HG02759 (cell line): Measurements from ENCODE around the gene ZNF76.

ENCODE experiments used
- ATAC-seq: cut with Tn5 transposase; IDR thresholded peaks from one replicate; pipeline ENCODE4 v1.9.1; 2021; ENCODE audit warnings: mild to moderate bottlenecking, moderate library complexity; ENCODE audit not compliant: unreplicated experiment

The ZNF76 gene

GRCh38 chr6:35265523-35265922, 6.0 kb downstream of the ZNF76 start:
- ATAC-seq: no peak

GRCh38 chr6:35267446-35267845, 7.9 kb downstream of the ZNF76 start:
- ATAC-seq: no peak

DNA sequence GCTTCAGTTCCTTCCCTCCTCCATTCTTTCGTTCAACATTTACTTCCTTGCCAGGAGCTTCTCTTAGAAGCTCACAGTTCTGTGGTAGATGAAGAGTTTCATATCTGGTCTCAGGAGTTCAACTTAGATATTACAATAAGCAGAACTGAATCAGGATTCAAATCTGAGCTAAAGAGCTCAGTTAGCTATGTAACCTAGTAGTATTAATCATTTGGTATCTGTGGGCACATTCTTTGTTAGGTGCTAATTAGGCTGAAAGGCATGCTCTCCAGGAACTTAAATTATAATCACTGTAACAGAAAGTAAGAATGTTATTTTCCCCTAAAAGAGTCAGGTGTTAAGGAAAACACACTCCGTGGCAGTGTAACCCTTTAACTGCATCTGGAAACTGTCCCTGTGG, 8.4 kb downstream of the ZNF76 start:
- ATAC-seq: no peak

- no peak for ATAC-seq
Observed at GRCh38 chr6:35272005-35272404, 12.5 kb downstream of the ZNF76 start.

DNA sequence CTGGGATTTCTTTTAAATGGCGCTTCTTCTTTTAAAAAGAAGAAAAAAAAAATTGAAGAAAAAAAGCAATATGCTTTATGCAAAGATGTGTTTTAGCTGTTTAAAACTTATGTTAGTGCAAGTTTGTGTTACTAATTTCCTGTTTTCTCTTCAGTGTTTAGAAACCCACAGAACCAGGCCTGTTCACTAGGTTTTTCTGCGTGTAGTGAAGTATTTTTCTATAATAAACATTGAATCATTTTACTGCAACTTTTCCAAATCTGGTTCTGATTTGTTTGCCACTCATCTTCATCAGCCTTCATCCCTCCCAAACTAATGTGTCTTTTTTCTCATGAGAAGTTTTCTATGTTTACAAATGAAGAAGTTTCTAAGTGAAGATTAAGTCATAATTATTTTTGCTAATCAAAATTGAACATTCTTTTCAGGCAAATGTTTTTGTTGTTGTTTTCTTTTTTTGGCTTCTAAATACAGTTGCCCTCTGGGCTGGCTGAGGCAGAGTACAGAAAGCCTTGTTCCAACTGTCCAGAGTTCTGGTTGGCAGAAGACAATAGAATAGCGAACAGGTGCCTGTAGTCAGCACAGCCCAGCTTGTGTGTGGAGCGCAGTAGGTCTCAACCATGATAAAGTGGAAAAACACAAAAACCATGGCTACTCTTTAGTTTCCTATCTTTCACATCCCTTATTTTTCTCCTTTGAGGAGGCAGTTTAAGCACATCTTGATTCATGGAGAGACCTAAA, 14.5 kb downstream of the ZNF76 start:
- ATAC-seq: no peak

DNA sequence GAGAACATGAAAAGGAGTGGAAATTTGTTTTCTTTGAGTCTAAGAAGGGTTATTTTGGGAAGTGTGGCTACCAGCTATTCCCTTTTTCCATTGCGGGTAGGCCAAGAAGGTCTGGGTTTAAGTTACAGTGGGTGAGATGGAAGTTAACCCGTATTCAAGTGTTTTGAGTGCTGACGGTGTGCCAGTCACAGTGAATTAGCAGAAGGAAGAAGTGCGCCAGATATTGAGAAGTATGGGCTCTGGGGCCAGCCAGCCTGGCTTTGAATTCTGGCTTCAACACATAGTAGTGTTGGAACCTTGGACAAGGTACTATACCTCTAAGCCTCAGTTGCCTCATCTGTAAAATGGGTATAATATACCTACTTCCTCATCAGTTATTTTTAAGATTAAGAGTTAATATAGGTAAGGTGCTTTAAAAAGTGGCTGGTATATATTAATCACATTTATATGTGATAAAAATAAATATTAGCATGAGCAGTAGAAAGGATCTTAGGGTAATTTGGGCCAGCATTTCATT, 16.3 kb downstream of the ZNF76 start:
- no peak for ATAC-seq

DNA sequence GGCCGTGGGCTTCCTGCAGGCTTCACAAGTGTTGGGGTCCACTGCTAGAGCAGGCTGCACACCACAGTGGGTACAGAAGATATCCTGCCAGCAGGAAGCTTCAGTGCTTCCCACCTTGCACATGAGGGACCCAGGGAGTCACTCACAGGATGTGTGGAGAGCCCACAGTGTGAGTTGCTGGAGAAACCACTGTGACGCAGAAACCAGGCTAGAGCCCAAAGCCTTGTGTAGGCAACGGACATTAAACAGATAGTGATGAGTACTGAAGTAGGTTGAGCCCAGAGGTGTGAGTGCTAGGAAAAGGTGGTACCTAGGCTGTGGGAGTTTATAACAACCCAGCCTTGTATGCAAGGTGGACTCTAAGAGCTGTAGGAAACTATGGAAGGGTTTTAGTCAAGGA, 19.2 kb downstream of the ZNF76 start:
- no peak for ATAC-seq

DNA sequence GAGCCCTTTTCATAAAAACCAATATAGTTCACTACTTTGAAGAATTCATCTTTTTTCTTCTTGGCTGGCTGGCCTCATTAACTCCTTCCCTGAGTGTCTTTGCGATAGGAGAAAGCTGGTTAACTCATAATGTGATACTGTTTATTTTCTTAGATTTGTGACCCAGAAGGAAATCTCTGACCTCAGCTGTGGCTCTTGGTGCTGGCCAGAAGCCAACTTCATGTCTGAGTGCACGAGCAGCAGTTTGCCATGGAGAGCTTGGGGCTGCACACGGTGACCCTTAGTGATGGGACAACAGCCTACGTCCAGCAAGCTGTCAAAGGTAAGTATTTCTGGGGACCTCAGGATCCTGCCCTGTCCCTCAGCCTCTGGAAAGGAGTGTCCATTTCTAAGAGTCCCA, 21.4 kb downstream of the ZNF76 start:
- no peak for ATAC-seq

DNA sequence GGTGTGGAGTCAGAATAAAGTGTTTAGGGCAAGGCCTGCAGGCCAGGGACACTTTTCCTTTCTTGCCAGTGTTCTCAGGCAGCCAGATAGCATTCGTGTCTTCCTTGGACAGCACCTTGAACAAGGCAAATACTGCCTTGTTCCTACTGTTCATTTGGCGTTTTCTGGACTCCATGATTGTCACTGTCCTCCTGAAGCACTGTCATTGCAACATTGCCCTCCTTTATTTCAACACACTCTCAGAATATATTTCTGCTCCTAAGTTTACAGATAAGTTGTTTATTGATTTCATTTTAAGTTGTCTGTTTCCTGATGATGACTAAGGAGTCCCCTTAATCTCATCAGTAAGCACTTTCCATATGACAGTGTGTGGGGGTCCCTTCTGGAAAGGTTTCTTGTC, 22.9 kb downstream of the ZNF76 start:
- no peak for ATAC-seq

DNA sequence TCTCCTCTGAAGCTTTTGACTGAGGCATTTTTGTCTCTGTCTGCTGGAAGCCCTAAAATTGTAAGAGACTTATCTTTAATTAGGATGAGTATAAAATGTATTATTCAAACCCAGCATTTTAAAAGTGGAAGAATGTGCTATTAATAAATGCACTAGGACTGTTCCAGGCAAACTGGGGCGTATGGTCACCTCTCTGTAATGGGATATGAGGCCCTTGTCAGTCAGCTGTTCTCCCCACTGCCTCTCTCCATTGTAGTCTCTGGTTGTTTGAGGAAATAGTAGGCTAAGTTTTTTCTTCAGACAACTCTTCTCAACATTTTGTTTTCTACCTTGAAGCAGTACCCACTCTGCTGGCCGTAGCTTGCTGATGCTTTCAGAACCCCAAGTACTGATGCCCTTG, 23.8 kb downstream of the ZNF76 start:
- no peak for ATAC-seq

DNA sequence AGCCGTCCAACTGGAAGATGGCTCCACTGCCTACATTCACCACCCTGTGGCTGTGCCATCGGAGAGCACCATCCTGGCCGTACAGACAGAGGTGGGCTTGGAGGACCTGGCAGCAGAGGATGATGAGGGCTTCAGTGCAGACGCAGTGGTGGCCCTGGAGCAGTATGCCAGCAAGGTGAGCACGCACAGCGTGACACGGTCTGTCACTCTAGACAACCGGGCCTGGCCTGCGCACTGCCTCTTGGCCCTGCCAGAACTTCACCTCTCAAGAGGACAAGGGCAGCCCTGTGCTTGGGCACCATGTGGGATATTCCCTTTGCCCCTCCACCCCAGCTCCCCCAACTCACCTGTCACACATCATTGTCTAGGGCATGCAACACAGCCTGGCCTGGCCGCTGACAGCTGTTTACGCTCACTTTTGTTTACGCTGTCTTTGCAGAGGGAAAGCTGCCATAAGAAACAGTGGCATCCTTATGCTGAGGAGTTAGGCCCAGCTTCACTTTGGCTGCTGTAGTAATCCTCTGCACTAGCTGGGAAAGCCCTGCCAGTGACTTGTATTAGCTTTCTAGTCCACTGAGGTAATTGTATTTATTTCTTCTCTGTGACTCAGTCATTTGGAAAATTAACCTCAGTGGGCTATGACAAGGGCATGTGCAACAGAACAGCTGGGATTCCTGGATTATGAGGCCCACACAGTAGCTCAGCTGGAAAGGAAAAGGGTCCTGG, 28.3 kb downstream of the ZNF76 start:
- no peak for ATAC-seq

- ATAC-seq: no peak
Observed at GRCh38 chr6:35288834-35289233, 29.3 kb downstream of the ZNF76 start.

- ATAC-seq: no peak
Observed at GRCh38 chr6:35291491-35291890, 32.0 kb downstream of the ZNF76 start.

- ATAC-seq: no peak
Observed at GRCh38 chr6:35292494-35292893, 33.0 kb downstream of the ZNF76 start.

DNA sequence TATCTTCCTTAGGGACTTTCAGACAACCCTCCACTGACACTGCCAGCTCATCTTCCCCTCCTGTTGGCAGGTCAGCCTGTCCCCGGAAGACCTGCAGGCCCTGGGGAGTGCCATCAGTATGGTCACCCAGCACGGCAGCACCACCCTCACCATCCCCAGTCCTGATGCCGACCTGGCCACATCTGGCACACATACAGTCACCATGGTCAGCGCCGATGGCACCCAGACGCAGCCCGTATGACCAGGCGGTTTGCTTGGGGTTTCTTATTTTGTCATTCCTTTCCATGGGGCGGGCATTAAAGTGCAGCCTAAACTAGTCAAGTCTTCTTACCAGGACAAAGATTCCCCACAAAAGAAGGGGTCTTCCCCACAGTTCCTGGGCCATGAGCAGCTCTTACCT, 34.1 kb downstream of the ZNF76 start:
- ATAC-seq: no peak

DNA sequence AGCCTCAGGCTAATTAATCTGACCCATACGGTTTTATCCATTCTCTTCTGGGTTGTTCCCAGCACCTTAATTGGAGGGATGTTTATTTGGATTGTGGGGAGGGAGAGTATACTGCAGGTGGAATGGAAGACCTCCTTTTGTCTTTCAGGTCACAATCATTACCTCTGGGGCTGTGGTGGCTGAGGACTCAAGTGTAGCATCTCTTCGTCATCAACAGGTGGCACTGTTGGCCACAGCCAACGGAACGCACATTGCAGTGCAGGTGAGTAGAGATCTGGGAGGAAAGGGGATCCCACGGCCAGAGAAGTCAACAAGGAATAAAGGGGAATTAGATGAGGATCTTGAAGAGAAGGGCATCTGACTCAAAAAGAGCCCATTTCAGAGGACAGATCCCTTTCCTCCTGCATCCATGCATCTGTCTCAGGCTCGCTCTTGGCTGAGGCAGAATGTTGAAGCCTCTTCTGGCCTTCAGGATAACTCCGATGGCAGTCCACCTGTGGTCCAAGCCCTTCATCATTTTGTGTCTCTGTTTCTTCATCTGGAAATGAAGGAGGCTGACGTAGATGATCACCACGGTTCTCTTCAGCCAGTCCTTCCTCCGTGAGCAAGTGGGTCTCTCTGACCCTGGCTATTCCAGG, 34.9 kb downstream of the ZNF76 start:
- no peak for ATAC-seq

- ATAC-seq: no peak
Observed at GRCh38 chr6:35295036-35295435, 35.5 kb downstream of the ZNF76 start.

DNA sequence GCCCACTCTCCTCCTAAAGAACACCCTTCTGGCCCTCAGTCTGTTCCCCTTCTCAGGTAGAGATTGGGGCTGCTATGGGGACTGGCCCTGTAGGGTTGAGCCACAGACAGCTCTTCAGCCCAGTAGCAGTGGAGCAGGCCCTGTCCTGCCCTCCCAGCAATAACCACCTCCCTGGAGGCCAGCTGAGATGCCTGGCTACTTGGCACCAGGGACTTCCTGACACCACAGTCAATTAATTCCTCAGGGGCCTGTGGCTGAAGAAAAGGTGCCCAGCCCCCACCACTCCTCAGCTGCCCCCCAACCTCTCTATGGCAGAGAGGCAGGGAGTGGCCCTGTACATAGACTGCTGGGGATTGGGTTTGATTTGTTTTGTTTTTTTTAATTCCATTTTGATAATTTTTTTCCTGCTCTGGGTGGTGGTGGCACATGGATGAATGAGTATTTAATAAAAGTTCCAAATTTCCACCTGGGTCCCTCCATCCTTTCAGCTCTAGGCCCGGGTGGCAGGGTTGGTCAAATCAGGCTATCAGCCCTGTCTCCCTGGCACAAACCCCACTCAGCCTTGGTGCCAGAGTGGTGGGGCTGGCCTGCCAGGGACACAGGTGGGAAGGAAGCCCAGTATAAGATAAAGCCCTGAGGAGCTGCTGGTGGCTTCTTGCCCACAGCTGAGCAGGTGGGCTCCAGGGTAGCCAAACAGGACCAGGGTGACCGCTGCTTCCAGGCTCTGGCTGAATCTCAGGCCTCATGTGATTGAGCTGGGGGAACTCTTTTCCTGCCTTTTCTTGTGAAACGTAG, 36.2 kb downstream of the ZNF76 start:
- no peak for ATAC-seq

- no peak for ATAC-seq
Observed at GRCh38 chr6:35296931-35297600, 37.5 kb downstream of the ZNF76 start.

- peak; percentile 87 for ATAC-seq
Observed at GRCh38 chr6:35297601-35298481, 38.3 kb downstream of the ZNF76 start, which contains the start of gene DEF6. TSS of gene DEF6 (plus strand) at chr6:35297818. CDS start at chr6:35297857, 39 bp downstream.
